Panc1 (cell line): ENCODE measurements around the gene ITGA11. TPM values are rescaled to one million over a fixed set of nuclear protein-coding genes. Genes with fewer than 3 reads are reported as not detected.

Source experiments
- ATAC-seq: fragments of 200-7000 bp; cut with Tn5 transposase; 2 replicates; pipeline ENCODE4 v1.9.1; 2020; ENCODE audit warnings: mild to moderate bottlenecking, moderate library complexity
- BruUV-seq: library from RNA; stranded (reverse); fragments of 400-500 nt; replicated peaks from 2 replicates; lab custom pipeline; 2021; lab: Mats Ljungman, UMichigan
- CTCF ChIA-PET: fragments of 300-600 bp; sonication (Branson Sonifier 250); formaldehyde crosslinking; loops from one replicate; lab custom pipeline; 2022; ENCODE audit warnings: antibody characterized with exemption; lab: Charles Lee
- POLR2A ChIA-PET: fragments of 300-600 bp; sonication (Branson Sonifier 250); formaldehyde crosslinking; loops from one replicate; lab custom pipeline; 2022; ENCODE audit warnings: antibody characterized with exemption; lab: Charles Lee
- DNase-seq: peaks from one replicate; pipeline ENCODE4 v3.0.0-alpha.2; 2010; ENCODE audit warnings: low read depth, low spot score
- H3K27ac ChIP-seq: 2 replicates; pipeline ENCODE4 v1.5.1; 2011; ENCODE audit warnings: mild to moderate bottlenecking, low read length, inconsistent platforms
- H3K27me3 ChIP-seq: fragments of 200-500 bp; sonication (Bioruptor generic); 2 replicates; pipeline ENCODE4 v1.6.0; 2014; ENCODE audit warnings: low read length, inconsistent platforms; ENCODE audit not compliant: control insufficient read depth, insufficient read depth
- H3K36me3 ChIP-seq: fragments of 200-500 bp; sonication (Bioruptor generic); 2 replicates; pipeline ENCODE4 v1.5.1; 2014; ENCODE audit warnings: inconsistent platforms, mild to moderate bottlenecking, low read length, moderate library complexity; ENCODE audit not compliant: control insufficient read depth, insufficient read depth
- H3K4me1 ChIP-seq: 2 replicates; pipeline ENCODE4 v1.5.1; 2011; ENCODE audit warnings: inconsistent platforms, mild to moderate bottlenecking, low read length, moderate library complexity; ENCODE audit not compliant: control insufficient read depth, insufficient read depth
- H3K4me3 ChIP-seq, 2 experiments: 2 replicates each; pipeline ENCODE4 v1.5.1; 2011 to 2012; ENCODE audit warnings: low read depth in 2 of 2, low read length in 2 of 2, mild to moderate bottlenecking in 2 of 2, inconsistent platforms in 1 of 2, moderate library complexity in 1 of 2
- H3K9me3 ChIP-seq: fragments of 200-500 bp; sonication (Bioruptor generic); 2 replicates; pipeline ENCODE4 v1.5.1; 2014; ENCODE audit warnings: low read depth, mild to moderate bottlenecking, inconsistent platforms, low read length, moderate library complexity; ENCODE audit not compliant: control insufficient read depth, insufficient read depth
- CTCF ChIP-seq: fragments of 450-650 bp; IDR thresholded peaks from 2 replicates; pipeline ENCODE4 v1.5.1; 2017; ENCODE audit warnings: mild to moderate bottlenecking
- POLR2AphosphoS5 ChIP-seq: IDR thresholded peaks from 2 replicates; pipeline ENCODE4 v1.6.1; 2012; ENCODE audit warnings: mild to moderate bottlenecking, low read depth, low read length, moderate library complexity
- REST ChIP-seq, 2 experiments: IDR thresholded peaks; 2 replicates each; pipeline ENCODE4 v1.6.1; 2011 to 2012; ENCODE audit warnings: low read depth in 2 of 2, control low read depth in 1 of 2, low read length in 1 of 2, mild to moderate bottlenecking in 1 of 2, moderate library complexity in 1 of 2; ENCODE audit not compliant: insufficient read depth in 1 of 2
- SIN3A ChIP-seq: IDR thresholded peaks from 2 replicates; pipeline ENCODE4 v1.6.1; 2012; ENCODE audit warnings: low read depth, mild to moderate bottlenecking, low read length, moderate library complexity, borderline replicate concordance; ENCODE audit not compliant: insufficient read depth
- TCF7L2 ChIP-seq: IDR thresholded peaks from 2 replicates; pipeline ENCODE4 v1.6.1; 2011; ENCODE audit warnings: mild to moderate bottlenecking, low read depth, low read length, inconsistent platforms
- in situ Hi-C: cut with HindIII; loops from 2 replicates; pipeline ENCODE4 v1.10.0; 2016; ENCODE audit warnings: low sequenced_read_pairs, low pct_unique_long_range_greater_than_20kb
- intact Hi-C: fragments of 100-400 bp; cut with micrococcal nuclease; formaldehyde crosslinking; loops from one replicate; pipeline ENCODE4 v1.10.0; 2022; ENCODE audit not compliant: unreplicated experiment
- total RNA-seq: library from RNA; stranded (reverse); gene quantifications from one replicate; pipeline ENCODE4 v1.2.1, GENCODE V29; 2021; ENCODE audit not compliant: unreplicated experiment

The ITGA11 gene
- total RNA-seq, 1 experiment from 2014 or later: 0.28 TPM

- ChIA-PET POLR2A (no interaction called here), CTCF (no interaction called here)
- H3K27me3 ChIP-seq: peaks cover 14% of the 10 kb centered on the region
- in situ Hi-C loops (no loop called here), intact Hi-C loops (no loop called here)
- ATAC-seq (no peak), DNase-seq (no peak)
- no peak for TF ChIP-seq POLR2AphosphoS5
- TF ChIP-seq REST (IDR thresholded peaks at IDR 0.05; ENCODE audit: insufficient read depth in 1 of 2, low read depth in 2 of 2, low read length in 1 of 2): no peak
- TF ChIP-seq TCF7L2: no peak
- no peak for TF ChIP-seq CTCF
- no peak for TF ChIP-seq SIN3A
- H3K4me3 ChIP-seq: no peak overlapping the region
- H3K27ac ChIP-seq: no peak overlapping the region
- H3K9me3 ChIP-seq: no peaks in the 10 kb centered on the region
- no peaks in the 10 kb centered on the region for H3K4me1 ChIP-seq
- no TSS peak for BruUV-seq
- no peaks in the 10 kb centered on the region for H3K36me3 ChIP-seq
Observed at GRCh38 chr15:68428431-68428940, 3.5 kb downstream of the ITGA11 start.

GRCh38 chr15:68427963-68428362 is 4.0 kb downstream of the ITGA11 start:
- in situ Hi-C loops: no loop called here
- H3K36me3 ChIP-seq: no peaks in the 10 kb centered on the region
- POLR2A ChIA-PET: no interaction called here
- peaks cover 13% of the 10 kb centered on the region for H3K27me3 ChIP-seq
- BruUV-seq: no TSS peak
- H3K27ac ChIP-seq: no peak overlapping the region
- ATAC-seq: no peak
- H3K4me1 ChIP-seq: no peaks in the 10 kb centered on the region
- H3K9me3 ChIP-seq: no peaks in the 10 kb centered on the region
- no peak for DNase-seq
- H3K4me3 ChIP-seq: no peak overlapping the region
- no peak for TF ChIP-seq POLR2AphosphoS5
- no peak for TF ChIP-seq TCF7L2
- no peak for TF ChIP-seq REST (IDR thresholded peaks at IDR 0.05; ENCODE audit: insufficient read depth in 1 of 2, low read depth in 2 of 2, low read length in 1 of 2)
- no peak for TF ChIP-seq SIN3A
- TF ChIP-seq CTCF: no peak
- CTCF ChIA-PET: no interaction called here
- intact Hi-C loops: no loop called here
